Activated CD4-positive, alpha-beta T cell treated with anti-CD3 and anti-CD28 coated beads, Interleukin-10, Interleukin-2, amounts not matched to agents 100 ng/mL and 50 ng/mL, durations not matched to agents 16 hours and 8 hours (primary cell): Measurements from ENCODE around the gene MTCL1.

Experiments
- DNase-seq: peaks from one replicate; pipeline ENCODE4 v3.0.0-alpha.2; 2020

MTCL1 gene

GRCh38 chr18:8715599-8715998 is 10.2 kb downstream of the MTCL1 start:
- DNase-seq: no peak

GRCh38 chr18:8717011-8717770 is 11.8 kb downstream of the MTCL1 start:
- DNase-seq: no peak

- no peak for DNase-seq
Observed at GRCh38 chr18:8718401-8718913, 13.1 kb downstream of the MTCL1 start.

GRCh38 chr18:8719192-8719591 is 13.8 kb downstream of the MTCL1 start:
- no peak for DNase-seq

GRCh38 chr18:8720141-8720540 is 14.8 kb downstream of the MTCL1 start:
- DNase-seq: no peak

- DNase-seq: no peak
Observed at GRCh38 chr18:8721094-8721669, 15.8 kb downstream of the MTCL1 start.

- no peak for DNase-seq
Observed at GRCh38 chr18:8721716-8722115, 16.4 kb downstream of the MTCL1 start.

GRCh38 chr18:8722946-8723820 is 17.8 kb downstream of the MTCL1 start:
- no peak for DNase-seq

- no peak for DNase-seq
Observed at GRCh38 chr18:8724452-8724851, 19.1 kb downstream of the MTCL1 start.

GRCh38 chr18:8726281-8726680 is 20.9 kb downstream of the MTCL1 start:
- DNase-seq: no peak

GRCh38 chr18:8726963-8727705 is 21.8 kb downstream of the MTCL1 start:
- DNase-seq: no peak

- no peak for DNase-seq
Observed at GRCh38 chr18:8730080-8730827, 24.9 kb downstream of the MTCL1 start.

GRCh38 chr18:8732442-8733360 is 27.3 kb downstream of the MTCL1 start:
- DNase-seq: no peak

- no peak for DNase-seq
Observed at GRCh38 chr18:8734496-8734895, 29.1 kb downstream of the MTCL1 start.

- DNase-seq: no peak
Observed at GRCh38 chr18:8735274-8735673, 29.9 kb downstream of the MTCL1 start.

- DNase-seq: no peak
Observed at GRCh38 chr18:8741117-8741516, 35.8 kb downstream of the MTCL1 start.

- no peak for DNase-seq
Observed at GRCh38 chr18:8741532-8741931, 36.2 kb downstream of the MTCL1 start.

- no peak for DNase-seq
Observed at GRCh38 chr18:8742387-8743361, 37.3 kb downstream of the MTCL1 start.

- no peak for DNase-seq
Observed at GRCh38 chr18:8744038-8744437, 38.7 kb downstream of the MTCL1 start.

- DNase-seq: no peak
Observed at GRCh38 chr18:8744656-8745055, 39.3 kb downstream of the MTCL1 start.
